HepG2 (cell line): ENCODE results near the gene KISS1R. TPM values are rescaled to one million over a fixed set of nuclear protein-coding genes. Genes with fewer than 3 reads are reported as not detected.

Source experiments
- ADNP ChIP-seq: sonication (generic); formaldehyde crosslinking; IDR thresholded peaks from 2 replicates; pipeline ENCODE4 v1.4.0; 2020; ENCODE audit warnings: missing genetic modification reagents
- CCAR2 ChIP-seq: fragments of 200-400 bp; formaldehyde crosslinking; optimal IDR thresholded peaks from 2 replicates; pipeline ENCODE3; 2018; ENCODE audit warnings: low read depth, mild to moderate bottlenecking, low read length, moderate library complexity
- CREB3 ChIP-seq: sonication (generic); formaldehyde crosslinking; IDR thresholded peaks from 2 replicates; pipeline ENCODE4 v1.5.0; 2020; ENCODE audit warnings: missing genetic modification reagents
- DR1 ChIP-seq: sonication (generic); formaldehyde crosslinking; IDR thresholded peaks from 2 replicates; pipeline ENCODE4 v1.8.0; 2021; ENCODE audit warnings: mild to moderate bottlenecking, missing genetic modification reagents, inconsistent platforms
- FIP1L1 ChIP-seq: fragments of 200-400 bp; formaldehyde crosslinking; IDR thresholded peaks from 2 replicates; pipeline ENCODE4 v1.6.1; 2018; ENCODE audit warnings: low read depth, mild to moderate bottlenecking, low read length, moderate library complexity, borderline replicate concordance; ENCODE audit not compliant: insufficient read depth
- GATAD1 ChIP-seq: IDR thresholded peaks from 2 replicates; pipeline ENCODE4 v1.6.1; 2016; ENCODE audit warnings: missing genetic modification reagents, missing compliant biosample characterization
- GATAD2A ChIP-seq: IDR thresholded peaks from 2 replicates; pipeline ENCODE4 v1.6.1; 2016
- JUN ChIP-seq: sonication (generic); formaldehyde crosslinking; IDR thresholded peaks from 2 replicates; pipeline ENCODE4 v1.4.0; 2020; ENCODE audit warnings: mild to moderate bottlenecking, missing genetic modification reagents
- RNF2 ChIP-seq: fragments of 450-650 bp; conservative IDR thresholded peaks from 2 replicates; pipeline ENCODE4 v1.6.1; 2016; ENCODE audit warnings: low read depth
- SMAD3 ChIP-seq: sonication (generic); formaldehyde crosslinking; IDR thresholded peaks from 2 replicates; pipeline ENCODE4 v1.4.0; 2020; ENCODE audit warnings: missing genetic modification reagents
- SRF ChIP-seq: IDR thresholded peaks from 2 replicates; pipeline ENCODE4 v1.6.1; 2011; ENCODE audit warnings: mild to moderate bottlenecking, low read depth, low read length, moderate library complexity
- ZNF12 ChIP-seq: sonication (generic); formaldehyde crosslinking; IDR thresholded peaks from 2 replicates; pipeline ENCODE4 v1.5.0; 2020; ENCODE audit warnings: missing genetic modification reagents
- ZNF263 ChIP-seq: sonication (generic); formaldehyde crosslinking; IDR thresholded peaks from 2 replicates; pipeline ENCODE4 v1.4.0; 2020; ENCODE audit warnings: missing genetic modification reagents
- ZNF329 ChIP-seq: sonication (generic); formaldehyde crosslinking; IDR thresholded peaks from 2 replicates; pipeline ENCODE4 v1.9.0; 2021; ENCODE audit warnings: low read depth, mild to moderate bottlenecking, missing genetic modification reagents
- ZNF784 ChIP-seq: sonication (generic); formaldehyde crosslinking; IDR thresholded peaks from 2 replicates; pipeline ENCODE4 v1.5.1; 2020; ENCODE audit warnings: missing genetic modification reagents, mild to moderate bottlenecking, borderline replicate concordance
- ZNF839 ChIP-seq: sonication (generic); formaldehyde crosslinking; IDR thresholded peaks from 2 replicates; pipeline ENCODE4 v1.4.0; 2020; ENCODE audit warnings: missing genetic modification reagents, mild to moderate bottlenecking, borderline replicate concordance
- ZNF891 ChIP-seq: sonication (generic); formaldehyde crosslinking; IDR thresholded peaks from 2 replicates; pipeline ENCODE4 v1.5.0; 2020; ENCODE audit warnings: mild to moderate bottlenecking, missing genetic modification reagents
- ZSCAN22 ChIP-seq: sonication (generic); formaldehyde crosslinking; IDR thresholded peaks from 2 replicates; pipeline ENCODE4 v1.4.0; 2020; ENCODE audit warnings: mild to moderate bottlenecking, missing genetic modification reagents
- polyA plus RNA-seq, 8 experiments: library from polyadenylated mRNA; depleted of rRNA in 3 of 8; stranded (reverse) in 7 of 8; unstranded in 1 of 8; fragments of >200 nt; fragmentation: Illumina TruSeq in 4 of 8; extraction: Trizol in 4 of 8; gene quantifications; 2 replicates each; pipeline versions ENCODE4 v1.2.1 to v1.2.3, GENCODE V29; 2011 to 2016; ENCODE audit warnings: low read depth in 4 of 8, missing spikeins in 1 of 8, mixed read lengths in 1 of 8; ENCODE audit not compliant: insufficient read depth in 1 of 8
- total RNA-seq, 5 experiments: library from RNA; depleted of rRNA; stranded (reverse); fragments of >200 nt; fragmentation: Illumina TruSeq; extraction: Trizol; gene quantifications; 2 replicates each; pipeline ENCODE4 v1.2.3, GENCODE V29; 2016; ENCODE audit warnings: low read depth in 1 of 5
- TF ChIP-seq, protein P1 (sequence below): sonication (generic); formaldehyde crosslinking; IDR thresholded peaks from 2 replicates; pipeline ENCODE4 v1.4.0; 2020; ENCODE audit warnings: mild to moderate bottlenecking, low read depth, missing genetic modification reagents
- TF ChIP-seq, protein P2 (sequence below): sonication (generic); formaldehyde crosslinking; IDR thresholded peaks from 2 replicates; pipeline ENCODE4 v1.5.0; 2020; ENCODE audit warnings: mild to moderate bottlenecking, missing genetic modification reagents

The KISS1R gene
- total and polyA plus RNA-seq, 2 of the 13 experiments (the other 11 are each of a cell fraction or from before 2014, with no cell fraction given) = 1.1 to 10.2 TPM

DNA sequence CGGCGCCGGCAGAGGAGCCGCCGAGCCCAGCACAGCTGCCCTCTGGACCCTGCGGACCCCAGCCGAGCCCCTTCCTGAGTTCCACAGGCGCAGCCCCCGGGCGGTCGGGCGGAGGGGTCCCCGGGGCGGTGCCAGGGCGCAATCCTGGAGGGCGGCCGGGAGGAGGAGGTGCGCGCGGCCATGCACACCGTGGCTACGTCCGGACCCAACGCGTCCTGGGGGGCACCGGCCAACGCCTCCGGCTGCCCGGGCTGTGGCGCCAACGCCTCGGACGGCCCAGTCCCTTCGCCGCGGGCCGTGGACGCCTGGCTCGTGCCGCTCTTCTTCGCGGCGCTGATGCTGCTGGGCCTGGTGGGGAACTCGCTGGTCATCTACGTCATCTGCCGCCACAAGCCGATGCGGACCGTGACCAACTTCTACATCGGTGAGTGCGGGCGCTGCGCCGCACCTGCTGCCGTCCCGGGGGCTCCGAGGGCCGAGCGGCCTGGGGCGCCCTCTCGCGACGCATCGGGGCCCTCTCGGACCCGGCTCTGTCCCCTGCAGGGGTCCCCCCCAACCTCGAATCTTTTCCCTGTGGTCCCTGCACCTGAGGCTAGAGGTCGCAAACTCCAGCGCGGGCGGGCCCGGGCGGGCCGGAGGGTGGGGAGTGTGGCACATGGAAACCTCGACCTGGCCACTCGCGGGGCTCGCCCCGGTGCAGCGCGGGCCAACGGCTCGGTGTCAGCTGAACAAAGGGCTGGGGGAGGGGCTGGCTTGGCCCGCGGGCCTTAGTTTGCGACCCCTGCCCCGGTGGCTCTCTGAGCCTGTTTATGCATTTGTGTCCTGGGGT is at the start of gene KISS1R (continued):
- peak; percentile 92 for TF ChIP-seq CREB3 (CRISPR knock-in tag)
- TF ChIP-seq, protein P1, sequence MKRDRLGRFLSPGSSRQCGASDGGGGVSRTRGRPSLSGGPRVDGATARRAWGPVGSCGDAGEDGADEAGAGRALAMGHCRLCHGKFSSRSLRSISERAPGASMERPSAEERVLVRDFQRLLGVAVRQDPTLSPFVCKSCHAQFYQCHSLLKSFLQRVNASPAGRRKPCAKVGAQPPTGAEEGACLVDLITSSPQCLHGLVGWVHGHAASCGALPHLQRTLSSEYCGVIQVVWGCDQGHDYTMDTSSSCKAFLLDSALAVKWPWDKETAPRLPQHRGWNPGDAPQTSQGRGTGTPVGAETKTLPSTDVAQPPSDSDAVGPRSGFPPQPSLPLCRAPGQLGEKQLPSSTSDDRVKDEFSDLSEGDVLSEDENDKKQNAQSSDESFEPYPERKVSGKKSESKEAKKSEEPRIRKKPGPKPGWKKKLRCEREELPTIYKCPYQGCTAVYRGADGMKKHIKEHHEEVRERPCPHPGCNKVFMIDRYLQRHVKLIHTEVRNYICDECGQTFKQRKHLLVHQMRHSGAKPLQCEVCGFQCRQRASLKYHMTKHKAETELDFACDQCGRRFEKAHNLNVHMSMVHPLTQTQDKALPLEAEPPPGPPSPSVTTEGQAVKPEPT (CRISPR knock-in tag) = 0 out of 2 replicates have a peak, but pooled peaks have one; percentile 41
- no peak for TF ChIP-seq ZNF891 (CRISPR knock-in tag)
- no peak for TF ChIP-seq CCAR2
- peak; percentile 52; the same call in 1 of the 2 replicates for TF ChIP-seq ZNF839 (CRISPR knock-in tag)
- TF ChIP-seq FIP1L1 = no peak
- TF ChIP-seq, protein P2, sequence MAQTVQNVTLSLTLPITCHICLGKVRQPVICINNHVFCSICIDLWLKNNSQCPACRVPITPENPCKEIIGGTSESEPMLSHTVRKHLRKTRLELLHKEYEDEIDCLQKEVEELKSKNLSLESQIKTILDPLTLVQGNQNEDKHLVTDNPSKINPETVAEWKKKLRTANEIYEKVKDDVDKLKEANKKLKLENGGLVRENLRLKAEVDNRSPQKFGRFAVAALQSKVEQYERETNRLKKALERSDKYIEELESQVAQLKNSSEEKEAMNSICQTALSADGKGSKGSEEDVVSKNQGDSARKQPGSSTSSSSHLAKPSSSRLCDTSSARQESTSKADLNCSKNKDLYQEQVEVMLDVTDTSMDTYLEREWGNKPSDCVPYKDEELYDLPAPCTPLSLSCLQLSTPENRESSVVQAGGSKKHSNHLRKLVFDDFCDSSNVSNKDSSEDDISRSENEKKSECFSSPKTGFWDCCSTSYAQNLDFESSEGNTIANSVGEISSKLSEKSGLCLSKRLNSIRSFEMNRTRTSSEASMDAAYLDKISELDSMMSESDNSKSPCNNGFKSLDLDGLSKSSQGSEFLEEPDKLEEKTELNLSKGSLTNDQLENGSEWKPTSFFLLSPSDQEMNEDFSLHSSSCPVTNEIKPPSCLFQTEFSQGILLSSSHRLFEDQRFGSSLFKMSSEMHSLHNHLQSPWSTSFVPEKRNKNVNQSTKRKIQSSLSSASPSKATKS (CRISPR knock-in tag) = no peak; the same call in 1 of the 2 replicates
- TF ChIP-seq SMAD3 (CRISPR knock-in tag) = no peak
- no peak for TF ChIP-seq SRF
- peak; percentile 89 for TF ChIP-seq ZNF329
- no peak for TF ChIP-seq ZNF12 (CRISPR knock-in tag)
- no peak for TF ChIP-seq ZSCAN22 (CRISPR knock-in tag)
- TF ChIP-seq RNF2 = no peak; the same call in 1 of the 2 replicates
- peak; percentile 95 for TF ChIP-seq ADNP (CRISPR knock-in tag)
- no peak for TF ChIP-seq JUN
- TF ChIP-seq ZNF263 (CRISPR knock-in tag) = peak; percentile 78
- 0 out of 2 replicates have a peak, but pooled peaks have one; percentile 54 for TF ChIP-seq ZNF784
- 0 out of 2 replicates have a peak, but pooled peaks have one; percentile 18 for TF ChIP-seq DR1
- peak; percentile 59 for TF ChIP-seq GATAD2A (CRISPR knock-in tag)
- peak; percentile 54; the same call in 1 of the 2 replicates for TF ChIP-seq GATAD1 (CRISPR knock-in tag)
